GM12892 (cell line): Measurements from ENCODE around the gene NANS.

ENCODE experiments used
- POLR2A ChIP-seq: IDR thresholded peaks from 2 replicates; pipeline ENCODE4 v1.6.1; 2011; ENCODE audit warnings: low read depth, low read length, control low read depth
- POLR2AphosphoS5 ChIP-seq: IDR thresholded peaks from 2 replicates; pipeline ENCODE4 v1.6.1; 2011; ENCODE audit warnings: low read depth, low read length, control low read depth
- TAF1 ChIP-seq: IDR thresholded peaks from 2 replicates; pipeline ENCODE4 v1.6.1; 2011; ENCODE audit warnings: low read depth, mild to moderate bottlenecking, control low read depth, low read length, borderline replicate concordance

- TF ChIP-seq POLR2A = no peak
- TF ChIP-seq POLR2AphosphoS5 = no peak
- TF ChIP-seq TAF1 = no peak
These were observed 64.5 kb downstream of the NANS start for GRCh38 chr9:98121058-98121457.
